HEK293 (cell line): Measurements from ENCODE around the gene SULT2B1.

Experiments
- BCL11A ChIP-seq: fragments of 450-650 bp; formaldehyde crosslinking; IDR thresholded peaks from 2 replicates; pipeline ENCODE4 v1.5.1; 2016; ENCODE audit warnings: low read depth, missing biosample characterization, missing genetic modification characterization
- EGR2 ChIP-seq: fragments of 450-650 bp; formaldehyde crosslinking; IDR thresholded peaks from 2 replicates; pipeline ENCODE4 v1.5.1; 2016; ENCODE audit warnings: low read depth, missing biosample characterization, missing genetic modification characterization
- GLI2 ChIP-seq: fragments of 450-650 bp; formaldehyde crosslinking; IDR thresholded peaks from 2 replicates; pipeline ENCODE4; 2017; ENCODE audit warnings: missing biosample characterization, missing genetic modification characterization, low read depth, borderline replicate concordance
- GLIS2 ChIP-seq: fragments of 450-650 bp; formaldehyde crosslinking; IDR thresholded peaks from 2 replicates; pipeline ENCODE4 v1.5.1; 2016; ENCODE audit warnings: missing biosample characterization, missing genetic modification characterization
- HIC1 ChIP-seq: fragments of 450-650 bp; formaldehyde crosslinking; IDR thresholded peaks from 2 replicates; pipeline ENCODE4 v1.5.1; 2016; ENCODE audit warnings: missing biosample characterization, missing genetic modification characterization
- HOXC10 ChIP-seq: sonication (generic); formaldehyde crosslinking; IDR thresholded peaks from 2 replicates; pipeline ENCODE4 v1.8.1; 2023; ENCODE audit warnings: mild to moderate bottlenecking, missing genetic modification reagents
- MYNN ChIP-seq: fragments of 450-650 bp; formaldehyde crosslinking; IDR thresholded peaks from 2 replicates; pipeline ENCODE4 v1.5.1; 2016; ENCODE audit warnings: missing biosample characterization, missing genetic modification characterization, borderline replicate concordance
- OVOL3 ChIP-seq: fragments of 450-650 bp; formaldehyde crosslinking; IDR thresholded peaks from 2 replicates; pipeline ENCODE4 v1.5.1; 2016; ENCODE audit warnings: missing biosample characterization, missing genetic modification characterization
- PATZ1 ChIP-seq: fragments of 450-650 bp; formaldehyde crosslinking; IDR thresholded peaks from 2 replicates; pipeline ENCODE4 v1.5.1; 2016; ENCODE audit warnings: missing biosample characterization, missing genetic modification characterization
- PRDM1 ChIP-seq: fragments of 450-650 bp; formaldehyde crosslinking; IDR thresholded peaks from 2 replicates; pipeline ENCODE4; 2016; ENCODE audit warnings: missing biosample characterization, missing genetic modification characterization
- SP3 ChIP-seq: fragments of 450-650 bp; formaldehyde crosslinking; IDR thresholded peaks from 2 replicates; pipeline ENCODE4 v1.5.1; 2016; ENCODE audit warnings: missing biosample characterization, missing genetic modification characterization
- SP7 ChIP-seq: fragments of 450-650 bp; formaldehyde crosslinking; IDR thresholded peaks from 2 replicates; pipeline ENCODE4 v1.5.1; 2016; ENCODE audit warnings: missing biosample characterization, missing genetic modification characterization
- ZBTB17 ChIP-seq: fragments of 450-650 bp; formaldehyde crosslinking; IDR thresholded peaks from 2 replicates; pipeline ENCODE4 v1.5.1; 2016; ENCODE audit warnings: missing biosample characterization, missing genetic modification characterization
- ZFHX2 ChIP-seq: fragments of 450-650 bp; formaldehyde crosslinking; conservative IDR thresholded peaks from 2 replicates; pipeline ENCODE4 v1.5.1; 2016; ENCODE audit warnings: missing biosample characterization, missing genetic modification characterization
- ZFP69B ChIP-seq: fragments of 450-650 bp; formaldehyde crosslinking; IDR thresholded peaks from 2 replicates; pipeline ENCODE4 v1.5.1; 2016; ENCODE audit warnings: missing biosample characterization, missing genetic modification characterization
- ZNF114 ChIP-seq: fragments of 450-650 bp; formaldehyde crosslinking; IDR thresholded peaks from 2 replicates; pipeline ENCODE4 v1.5.0; 2017; ENCODE audit warnings: missing biosample characterization, missing genetic modification characterization
- ZNF155 ChIP-seq: fragments of 450-650 bp; formaldehyde crosslinking; IDR thresholded peaks from 2 replicates; pipeline ENCODE4 v1.5.1; 2016; ENCODE audit warnings: missing biosample characterization, missing genetic modification characterization
- ZNF18 ChIP-seq: fragments of 450-650 bp; formaldehyde crosslinking; IDR thresholded peaks from 2 replicates; pipeline ENCODE4 v1.5.1; 2016; ENCODE audit warnings: missing biosample characterization, missing genetic modification characterization
- ZNF335 ChIP-seq: fragments of 450-650 bp; formaldehyde crosslinking; conservative IDR thresholded peaks from 2 replicates; pipeline ENCODE4 v1.5.1; 2016; ENCODE audit warnings: missing biosample characterization, missing genetic modification characterization
- ZNF350 ChIP-seq: fragments of 450-650 bp; formaldehyde crosslinking; IDR thresholded peaks from 2 replicates; pipeline ENCODE4 v1.5.0; 2017; ENCODE audit warnings: missing biosample characterization, mild to moderate bottlenecking, missing genetic modification characterization
- ZNF416 ChIP-seq: fragments of 450-650 bp; formaldehyde crosslinking; IDR thresholded peaks from 2 replicates; pipeline ENCODE4 v1.5.1; 2016; ENCODE audit warnings: missing biosample characterization, missing genetic modification characterization
- ZNF423 ChIP-seq: fragments of 450-650 bp; formaldehyde crosslinking; IDR thresholded peaks from 2 replicates; pipeline ENCODE4 v1.5.1; 2016; ENCODE audit warnings: missing biosample characterization, missing genetic modification characterization
- ZNF433 ChIP-seq: fragments of 450-650 bp; formaldehyde crosslinking; IDR thresholded peaks from 2 replicates; pipeline ENCODE4 v1.5.1; 2016; ENCODE audit warnings: missing biosample characterization, missing genetic modification characterization, low read depth
- ZNF449 ChIP-seq: fragments of 450-650 bp; formaldehyde crosslinking; IDR thresholded peaks from 2 replicates; pipeline ENCODE4 v1.5.1; 2017; ENCODE audit warnings: missing biosample characterization, mild to moderate bottlenecking, missing genetic modification characterization, moderate library complexity
- ZNF473 ChIP-seq: fragments of 450-650 bp; formaldehyde crosslinking; IDR thresholded peaks from 2 replicates; pipeline ENCODE4 v1.5.1; 2017; ENCODE audit warnings: missing biosample characterization, missing genetic modification characterization
- ZNF548 ChIP-seq: fragments of 450-650 bp; formaldehyde crosslinking; IDR thresholded peaks from 2 replicates; pipeline ENCODE4 v1.5.1; 2016; ENCODE audit warnings: missing biosample characterization, missing genetic modification characterization
- ZNF571 ChIP-seq: fragments of 450-650 bp; formaldehyde crosslinking; IDR thresholded peaks from 2 replicates; pipeline ENCODE4 v1.5.0; 2017; ENCODE audit warnings: missing biosample characterization, missing genetic modification characterization
- ZNF701 ChIP-seq: fragments of 450-650 bp; formaldehyde crosslinking; IDR thresholded peaks from 2 replicates; pipeline ENCODE4 v1.5.1; 2016; ENCODE audit warnings: missing biosample characterization, missing genetic modification characterization
- ZNF76 ChIP-seq: fragments of 450-650 bp; formaldehyde crosslinking; IDR thresholded peaks from 2 replicates; pipeline ENCODE4; 2016; ENCODE audit warnings: low read depth, missing biosample characterization, missing genetic modification characterization, borderline replicate concordance
- ZXDB ChIP-seq: fragments of 450-650 bp; formaldehyde crosslinking; IDR thresholded peaks from 2 replicates; pipeline ENCODE4 v1.5.1; 2016; ENCODE audit warnings: missing biosample characterization, missing genetic modification characterization
- TF ChIP-seq, protein P1 (sequence below): fragments of 450-650 bp; formaldehyde crosslinking; IDR thresholded peaks from 2 replicates; pipeline ENCODE4 v1.5.1; 2016; ENCODE audit warnings: missing biosample characterization, missing genetic modification characterization

SULT2B1 gene

GRCh38 chr19:48644839-48645619 is 93.1 kb downstream of the SULT2B1 start (continued):
- TF ChIP-seq, protein P1, sequence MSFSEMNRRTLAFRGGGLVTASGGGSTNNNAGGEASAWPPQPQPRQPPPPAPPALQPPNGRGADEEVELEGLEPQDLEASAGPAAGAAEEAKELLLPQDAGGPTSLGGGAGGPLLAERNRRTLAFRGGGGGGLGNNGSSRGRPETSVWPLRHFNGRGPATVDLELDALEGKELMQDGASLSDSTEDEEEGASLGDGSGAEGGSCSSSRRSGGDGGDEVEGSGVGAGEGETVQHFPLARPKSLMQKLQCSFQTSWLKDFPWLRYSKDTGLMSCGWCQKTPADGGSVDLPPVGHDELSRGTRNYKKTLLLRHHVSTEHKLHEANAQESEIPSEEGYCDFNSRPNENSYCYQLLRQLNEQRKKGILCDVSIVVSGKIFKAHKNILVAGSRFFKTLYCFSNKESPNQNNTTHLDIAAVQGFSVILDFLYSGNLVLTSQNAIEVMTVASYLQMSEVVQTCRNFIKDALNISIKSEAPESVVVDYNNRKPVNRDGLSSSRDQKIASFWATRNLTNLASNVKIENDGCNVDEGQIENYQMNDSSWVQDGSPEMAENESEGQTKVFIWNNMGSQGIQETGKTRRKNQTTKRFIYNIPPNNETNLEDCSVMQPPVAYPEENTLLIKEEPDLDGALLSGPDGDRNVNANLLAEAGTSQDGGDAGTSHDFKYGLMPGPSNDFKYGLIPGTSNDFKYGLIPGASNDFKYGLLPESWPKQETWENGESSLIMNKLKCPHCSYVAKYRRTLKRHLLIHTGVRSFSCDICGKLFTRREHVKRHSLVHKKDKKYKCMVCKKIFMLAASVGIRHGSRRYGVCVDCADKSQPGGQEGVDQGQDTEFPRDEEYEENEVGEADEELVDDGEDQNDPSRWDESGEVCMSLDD (tag by site-specific recombination): peak; percentile 81
- no peak for TF ChIP-seq ZNF18
- no peak for TF ChIP-seq ZNF548 (tag by site-specific recombination)
- no peak for TF ChIP-seq ZNF155
- TF ChIP-seq BCL11A (tag by site-specific recombination): peak; percentile 25; the same call in 1 of the 2 replicates
- peak; percentile 99 for TF ChIP-seq ZNF76 (tag by site-specific recombination)
- TF ChIP-seq PRDM1 (tag by site-specific recombination): peak; percentile 94
- TF ChIP-seq ZNF416 (tag by site-specific recombination): no peak
- TF ChIP-seq ZNF701: no peak
- peak; percentile 42; the same call in 1 of the 2 replicates for TF ChIP-seq HIC1 (tag by site-specific recombination)
- TF ChIP-seq EGR2 (tag by site-specific recombination): peak; percentile 83
- no peak for TF ChIP-seq OVOL3 (tag by site-specific recombination)
- TF ChIP-seq ZNF114 (tag by site-specific recombination): no peak
- TF ChIP-seq GLIS2: 0 out of 2 replicates have a peak, but pooled peaks have one; percentile 1
- TF ChIP-seq HOXC10 (CRISPR knock-in tag): 0 out of 2 replicates have a peak, but pooled peaks have one; percentile 35
- 0 out of 2 replicates have a peak, but pooled peaks have one; percentile 8 for TF ChIP-seq ZNF423
- 0 out of 2 replicates have a peak, but pooled peaks have one; percentile 18 for TF ChIP-seq ZFP69B
- peak; percentile 92 for TF ChIP-seq ZBTB17 (tag by site-specific recombination)
- peak; percentile 97 for TF ChIP-seq ZFHX2 (tag by site-specific recombination)
- TF ChIP-seq ZNF449 (tag by site-specific recombination): peak; percentile 70; the same call in 1 of the 2 replicates
- TF ChIP-seq ZNF335 (tag by site-specific recombination): peak; percentile 89
- 0 out of 2 replicates have a peak, but pooled peaks have one; percentile 59 for TF ChIP-seq ZXDB
- TF ChIP-seq ZNF571 (tag by site-specific recombination): no peak
- peak; percentile 29; the same call in 1 of the 2 replicates for TF ChIP-seq SP7
- no peak for TF ChIP-seq ZNF433 (tag by site-specific recombination)
- no peak for TF ChIP-seq ZNF350
- peak; percentile 43 for TF ChIP-seq PATZ1
- TF ChIP-seq GLI2 (tag by site-specific recombination): no peak
- peak; percentile 74 for TF ChIP-seq SP3 (tag by site-specific recombination)
- no peak for TF ChIP-seq MYNN (tag by site-specific recombination)
- TF ChIP-seq ZNF473: no peak
